Suprapubic skin (tissue), 4 donors: ENCODE measurements around the gene C4BPB. TPM values are rescaled to one million over a fixed set of nuclear protein-coding genes. Genes with fewer than 3 reads are reported as not detected.

Source experiments
- DNase-seq, 2 donors: peaks; one replicate each; pipeline ENCODE4 v3.0.0-alpha.2; 2019; ENCODE audit warnings: low spot score in 2 of 2
- H3K27ac ChIP-seq: fragments of 200-600 bp; sonication (generic); one replicate; pipeline ENCODE4 v1.5.1; 2019
- H3K27me3 ChIP-seq: fragments of 200-600 bp; sonication (generic); one replicate; pipeline ENCODE4 v1.5.1; 2019
- H3K36me3 ChIP-seq: fragments of 200-600 bp; sonication (generic); one replicate; pipeline ENCODE4 v1.5.1; 2019
- H3K4me1 ChIP-seq: fragments of 200-600 bp; sonication (generic); one replicate; pipeline ENCODE4 v1.5.1; 2019
- H3K4me3 ChIP-seq: fragments of 200-600 bp; sonication (generic); one replicate; pipeline ENCODE4 v1.5.1; 2019; ENCODE audit warnings: mild to moderate bottlenecking
- H3K9me3 ChIP-seq: fragments of 200-600 bp; sonication (generic); one replicate; pipeline ENCODE4 v1.5.1; 2019
- CTCF ChIP-seq, 2 donors: fragments of 200-600 bp in 1 of 2; fragments of 450-650 bp in 1 of 2; sonication (generic) in 1 of 2; IDR thresholded peaks; one replicate each; pipeline ENCODE4 v1.5.1; 2016 to 2019; ENCODE audit warnings: antibody characterized with exemption in 2 of 2, mild to moderate bottlenecking in 1 of 2, moderate library complexity in 1 of 2
- EP300 ChIP-seq: sonication (generic); formaldehyde crosslinking; IDR thresholded peaks from one replicate; pipeline ENCODE4 v1.6.1; 2017; ENCODE audit warnings: antibody characterized with exemption
- POLR2A ChIP-seq, 2 donors: fragments of 450-650 bp; IDR thresholded peaks; one replicate each; pipeline ENCODE4 v1.6.1; 2017; ENCODE audit warnings: antibody characterized with exemption in 2 of 2, mild to moderate bottlenecking in 2 of 2, moderate library complexity in 2 of 2
- POLR2AphosphoS5 ChIP-seq, 3 donors: sonication (generic); formaldehyde crosslinking; IDR thresholded peaks; one replicate each; pipeline ENCODE4 v1.6.1; 2017; ENCODE audit warnings: antibody characterized with exemption in 3 of 3
- WGBS: methylation state at CpG from one replicate; pipeline ENCODE4 v1.1.5; 2018; 5-methylcytosine and 5-hydroxymethylcytosine counted together
- total RNA-seq, 4 donors: library from RNA; depleted of rRNA; stranded (reverse); fragments of >200 nt; gene quantifications; one replicate each; pipeline ENCODE4 v1.1.0, GENCODE V29; 2016

The C4BPB gene
- total RNA-seq, 4 donors from 2014 or later, result 1.5 TPM; not detected in 3

GRCh38 chr1:207128336-207128921 is 39.8 kb downstream of the C4BPB start:
- DNase-seq, result no peak
- Histone ChIP-seq H3K4me1 (no peaks in the 10 kb centered on the region), H3K27me3 (no peaks in the 10 kb centered on the region), H3K9me3 (peaks cover 23% of the 10 kb centered on the region), H3K4me3 (no peak overlapping the region), H3K36me3 (no peaks in the 10 kb centered on the region), H3K27ac (no peak overlapping the region)
- TF ChIP-seq POLR2AphosphoS5 (IDR thresholded peaks at IDR 0.05) (no peak), POLR2A (IDR thresholded peaks at IDR 0.05) (no peak), EP300 (no peak), CTCF (IDR thresholded peaks at IDR 0.05) (no peak)

GRCh38 chr1:207129053-207129452 is 40.4 kb downstream of the C4BPB start:
- no peak for DNase-seq
- H3K36me3 ChIP-seq, result no peaks in the 10 kb centered on the region
- no peaks in the 10 kb centered on the region for H3K4me1 ChIP-seq
- TF ChIP-seq POLR2AphosphoS5 (IDR thresholded peaks at IDR 0.05) (no peak), CTCF (IDR thresholded peaks at IDR 0.05) (no peak), POLR2A (IDR thresholded peaks at IDR 0.05) (no peak), EP300 (no peak)
- H3K9me3 ChIP-seq, result peaks cover 23% of the 10 kb centered on the region
- H3K4me3 ChIP-seq, result no peak overlapping the region
- H3K27me3 ChIP-seq, result no peaks in the 10 kb centered on the region
- no peak overlapping the region for H3K27ac ChIP-seq

- TF ChIP-seq EP300, result no peak
- no peak for TF ChIP-seq CTCF (IDR thresholded peaks at IDR 0.05)
- no peak for TF ChIP-seq POLR2AphosphoS5 (IDR thresholded peaks at IDR 0.05)
- no peak for TF ChIP-seq POLR2A (IDR thresholded peaks at IDR 0.05)
- Histone ChIP-seq H3K9me3 (peaks cover 23% of the 10 kb centered on the region), H3K4me1 (no peaks in the 10 kb centered on the region), H3K27ac (no peak overlapping the region), H3K27me3 (no peaks in the 10 kb centered on the region), H3K4me3 (no peak overlapping the region), H3K36me3 (no peaks in the 10 kb centered on the region)
- WGBS, result 75% methylated on average over 1 of the region's 1 CpG
- DNase-seq, result no peak
These were observed 41.8 kb downstream of the C4BPB start for GRCh38 chr1:207130252-207131036.

- no peak overlapping the region for H3K27ac ChIP-seq
- H3K9me3 ChIP-seq, result peaks cover 23% of the 10 kb centered on the region
- TF ChIP-seq EP300 (no peak), POLR2AphosphoS5 (IDR thresholded peaks at IDR 0.05) (no peak), CTCF (IDR thresholded peaks at IDR 0.05) (no peak)
- H3K36me3 ChIP-seq, result no peaks in the 10 kb centered on the region
- H3K4me1 ChIP-seq, result no peaks in the 10 kb centered on the region
- no peak for DNase-seq
- 96% methylated on average over 4 of the region's 4 CpGs for WGBS
- no peak overlapping the region for H3K4me3 ChIP-seq
- H3K27me3 ChIP-seq, result no peaks in the 10 kb centered on the region
These were observed 42.5 kb downstream of the C4BPB start for GRCh38 chr1:207131163-207131562.

GRCh38 chr1:207134581-207134980 is 45.9 kb downstream of the C4BPB start:
- WGBS, result 82% methylated on average over 1 of the region's 1 CpG
- Histone ChIP-seq H3K4me3 (no peak overlapping the region), H3K36me3 (no peaks in the 10 kb centered on the region), H3K4me1 (no peaks in the 10 kb centered on the region), H3K9me3 (peaks cover 5% of the 10 kb centered on the region), H3K27ac (no peak overlapping the region), H3K27me3 (no peaks in the 10 kb centered on the region)
- no peak for DNase-seq
- TF ChIP-seq CTCF (IDR thresholded peaks at IDR 0.05) (no peak), EP300 (no peak), POLR2A (IDR thresholded peaks at IDR 0.05) (no peak)
